CD4-positive, alpha-beta T cell (primary cell): Measurements from ENCODE around the gene MCF2L2. TPM values are rescaled to one million over a fixed set of nuclear protein-coding genes. Genes with fewer than 3 reads are reported as not detected.
A peak's percentile ranks its signal among the peaks of the same experiment; 100 is the strongest.

ENCODE experiments used
- ATAC-seq: fragments of 200-7000 bp; cut with Tn5 transposase; one replicate; pipeline ENCODE4 v1.10.0; 2022; ENCODE audit warnings: mild to moderate bottlenecking; ENCODE audit not compliant: poor library complexity
- CTCF ChIA-PET: fragments of 350-600 bp; sonication (Branson Sonifier 250); formaldehyde crosslinking; loops from one replicate; lab custom pipeline; 2021; ENCODE audit warnings: antibody characterized with exemption, inconsistent platforms; lab: Charles Lee
- POLR2A ChIA-PET: fragments of 350-600 bp; sonication (Branson Sonifier 250); formaldehyde crosslinking; loops from one replicate; lab custom pipeline; 2021; ENCODE audit warnings: antibody characterized with exemption, inconsistent platforms; lab: Charles Lee
- DNase-seq, 14 experiments: peaks; one replicate each; pipeline ENCODE4 v3.0.0-alpha.2; 2013 to 2020; ENCODE audit warnings: mixed read lengths in 2 of 14
- H3K27ac ChIP-seq, 2 donors: one replicate each; pipeline versions ENCODE4 v1.5.1 to v1.7.0; 2013; ENCODE audit warnings: low read length in 2 of 2, low read depth in 1 of 2, mild to moderate bottlenecking in 1 of 2
- H3K27me3 ChIP-seq, 2 experiments: 1 replicate in 1 of 2; 2 replicates in 1 of 2; pipeline versions ENCODE4 v1.6.1 to v1.7.0; 2013; ENCODE audit warnings: low read length in 2 of 2, control low read depth in 1 of 2, mild to moderate bottlenecking in 1 of 2, moderate library complexity in 1 of 2; ENCODE audit not compliant: insufficient read depth in 2 of 2, control insufficient read depth in 1 of 2
- H3K36me3 ChIP-seq: one replicate; pipeline ENCODE4 v1.6.1; 2013; ENCODE audit warnings: low read length, control low read depth; ENCODE audit not compliant: insufficient read depth
- H3K4me1 ChIP-seq: one replicate; pipeline ENCODE4 v1.6.1; 2013; ENCODE audit warnings: low read length, control low read depth; ENCODE audit not compliant: insufficient read depth
- H3K4me3 ChIP-seq: one replicate; pipeline ENCODE4 v1.5.1; 2013; ENCODE audit warnings: mild to moderate bottlenecking, low read length, moderate library complexity
- H3K9me3 ChIP-seq, 2 experiments: 1 replicate in 1 of 2; 2 replicates in 1 of 2; pipeline versions ENCODE4 v1.6.1 to v1.7.0; 2013; ENCODE audit warnings: low read length in 2 of 2, mild to moderate bottlenecking in 2 of 2, control low read depth in 1 of 2, moderate library complexity in 1 of 2; ENCODE audit not compliant: control insufficient read depth in 1 of 2, insufficient read depth in 1 of 2
- H3K27ac Mint-ChIP-seq: one replicate; pipeline ENCODE4 v1.8.0; 2020; ENCODE audit warnings: mixed read lengths
- H3K27me3 Mint-ChIP-seq: one replicate; pipeline ENCODE4 v1.8.0; 2021; ENCODE audit warnings: mixed read lengths
- H3K36me3 Mint-ChIP-seq: one replicate; pipeline ENCODE4 v1.8.0; 2021; ENCODE audit warnings: low read depth, mixed read lengths
- H3K4me1 Mint-ChIP-seq: one replicate; pipeline ENCODE4 v1.8.0; 2021; ENCODE audit warnings: low read depth, mixed read lengths
- H3K4me3 Mint-ChIP-seq: one replicate; pipeline ENCODE4 v1.8.0; 2020; ENCODE audit warnings: mild to moderate bottlenecking, mixed read lengths
- H3K9me3 Mint-ChIP-seq: one replicate; pipeline ENCODE4 v1.8.0; 2020; ENCODE audit warnings: mixed read lengths
- intact Hi-C, 2 experiments: fragments of 100-400 bp; cut with DNase I in 1 of 2; cut with micrococcal nuclease in 1 of 2; formaldehyde crosslinking; loops; one replicate each; pipeline versions ENCODE4 v1.15.1 to v1.9.0; 2023 to 2025; cut with DNase I, micrococcal nuclease
- total RNA-seq, 174 experiments: library from RNA in 2 of 174; stranded (reverse) in 2 of 174; gene quantifications; one replicate each; pipeline ENCODE4 v1.2.3 and lab custom pipeline; 2021 to 2026
- TF ChIP-seq, protein P1 (sequence below): fragments of 200-600 bp; IDR thresholded peaks from one replicate; pipeline ENCODE4 v1.8.0; 2022; ENCODE audit warnings: antibody characterized with exemption, mild to moderate bottlenecking

MCF2L2 gene
- total RNA-seq, 2 experiments from 2014 or later = 3.8 to 4.1 TPM

GRCh38 chr3:183214277-183214612 lies 214.2 kb downstream of the MCF2L2 start:
- POLR2A ChIA-PET = no interaction called here
- DNase-seq (no peak), ATAC-seq (no peak)
- TF ChIP-seq, protein P1, sequence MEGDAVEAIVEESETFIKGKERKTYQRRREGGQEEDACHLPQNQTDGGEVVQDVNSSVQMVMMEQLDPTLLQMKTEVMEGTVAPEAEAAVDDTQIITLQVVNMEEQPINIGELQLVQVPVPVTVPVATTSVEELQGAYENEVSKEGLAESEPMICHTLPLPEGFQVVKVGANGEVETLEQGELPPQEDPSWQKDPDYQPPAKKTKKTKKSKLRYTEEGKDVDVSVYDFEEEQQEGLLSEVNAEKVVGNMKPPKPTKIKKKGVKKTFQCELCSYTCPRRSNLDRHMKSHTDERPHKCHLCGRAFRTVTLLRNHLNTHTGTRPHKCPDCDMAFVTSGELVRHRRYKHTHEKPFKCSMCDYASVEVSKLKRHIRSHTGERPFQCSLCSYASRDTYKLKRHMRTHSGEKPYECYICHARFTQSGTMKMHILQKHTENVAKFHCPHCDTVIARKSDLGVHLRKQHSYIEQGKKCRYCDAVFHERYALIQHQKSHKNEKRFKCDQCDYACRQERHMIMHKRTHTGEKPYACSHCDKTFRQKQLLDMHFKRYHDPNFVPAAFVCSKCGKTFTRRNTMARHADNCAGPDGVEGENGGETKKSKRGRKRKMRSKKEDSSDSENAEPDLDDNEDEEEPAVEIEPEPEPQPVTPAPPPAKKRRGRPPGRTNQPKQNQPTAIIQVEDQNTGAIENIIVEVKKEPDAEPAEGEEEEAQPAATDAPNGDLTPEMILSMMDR = no peak
- intact Hi-C loops = no loop called here
- Histone ChIP-seq H3K4me3 (no peak overlapping the region), H3K36me3 (no peaks in the 10 kb centered on the region), H3K27me3 (no peaks in the 10 kb centered on the region), H3K27ac (no peak overlapping the region), H3K4me1 (no peaks in the 10 kb centered on the region), H3K9me3 (no peaks in the 10 kb centered on the region)
- CTCF ChIA-PET = no interaction called here
- Mint-ChIP-seq H3K27ac (no peak overlapping the region), H3K4me1 (no peaks in the 10 kb centered on the region), H3K36me3 (no peaks in the 10 kb centered on the region), H3K4me3 (no peak overlapping the region), H3K27me3 (peaks cover 6% of the 10 kb centered on the region), H3K9me3 (no peaks in the 10 kb centered on the region)

DNA sequence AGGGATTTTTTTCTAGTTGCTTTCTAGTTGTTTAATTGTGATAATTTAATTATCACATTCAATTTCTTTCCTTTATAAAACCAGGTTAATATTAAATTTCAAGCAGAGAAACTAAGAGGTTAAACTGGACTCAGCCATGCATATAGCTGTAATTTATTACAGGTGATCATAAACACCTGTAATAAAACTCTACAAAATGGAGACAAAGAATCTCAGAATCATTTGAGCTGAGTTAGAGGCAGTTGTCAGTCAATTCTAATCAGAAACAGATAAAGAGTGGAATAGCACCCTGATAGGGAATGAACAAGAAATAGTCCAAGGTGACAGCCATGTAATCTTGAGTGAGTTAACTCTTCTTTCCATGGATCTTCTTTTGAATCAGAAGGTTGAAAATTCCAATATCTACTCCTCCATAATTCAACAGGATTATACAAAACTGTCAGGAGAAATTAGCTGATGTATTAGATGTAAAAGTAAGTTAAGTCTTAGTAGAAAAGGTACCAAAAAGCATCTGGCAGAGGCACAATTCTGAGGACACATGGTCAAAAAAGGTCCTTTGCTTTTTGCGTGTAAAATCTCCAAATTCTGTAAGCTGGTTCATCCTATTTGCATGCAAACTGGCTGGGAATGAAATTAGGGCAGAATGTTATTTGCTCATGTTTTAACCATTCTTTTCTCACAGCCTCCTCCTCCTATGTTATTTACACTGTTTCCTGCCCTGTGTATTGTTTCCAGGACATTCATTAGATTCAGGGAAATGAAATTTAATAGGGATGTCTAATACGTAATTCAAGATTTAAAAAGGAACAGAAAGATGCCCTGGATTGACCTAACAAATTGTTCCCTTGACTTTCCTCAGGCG lies 214.8 kb downstream of the MCF2L2 start:
- ChIA-PET POLR2A (no interaction called here), CTCF (no interaction called here)
- no peaks in the 10 kb centered on the region for H3K4me1 Mint-ChIP-seq
- intact Hi-C loops = no loop called here
- TF ChIP-seq, protein P1 = no peak
- H3K27ac Mint-ChIP-seq = no peak overlapping the region
- Histone ChIP-seq H3K4me3 (no peak overlapping the region), H3K27me3 (no peaks in the 10 kb centered on the region), H3K9me3 (no peaks in the 10 kb centered on the region), H3K4me1 (no peaks in the 10 kb centered on the region), H3K36me3 (no peaks in the 10 kb centered on the region), H3K27ac (no peak overlapping the region)
- H3K9me3 Mint-ChIP-seq = no peaks in the 10 kb centered on the region
- ATAC-seq = no peak
- peaks cover 6% of the 10 kb centered on the region for H3K27me3 Mint-ChIP-seq
- no peaks in the 10 kb centered on the region for H3K36me3 Mint-ChIP-seq
- no peak for DNase-seq
- no peak overlapping the region for H3K4me3 Mint-ChIP-seq

- Histone ChIP-seq H3K27ac (no peak overlapping the region), H3K4me3 (no peak overlapping the region), H3K4me1 (no peaks in the 10 kb centered on the region), H3K27me3 (no peaks in the 10 kb centered on the region), H3K36me3 (no peaks in the 10 kb centered on the region), H3K9me3 (no peaks in the 10 kb centered on the region)
- Mint-ChIP-seq H3K4me1 (no peaks in the 10 kb centered on the region), H3K27ac (no peak overlapping the region), H3K27me3 (peaks cover 6% of the 10 kb centered on the region), H3K9me3 (no peaks in the 10 kb centered on the region), H3K4me3 (no peak overlapping the region), H3K36me3 (no peaks in the 10 kb centered on the region)
- TF ChIP-seq, protein P1 = no peak
- ATAC-seq (no peak), DNase-seq (peak in 3 of 14 experiments; percentile 17 to 45 (median 29))
- POLR2A ChIA-PET = no interaction called here
- CTCF ChIA-PET = no interaction called here
- intact Hi-C loops = no loop called here
Observed at GRCh38 chr3:183212565-183212964, 215.9 kb downstream of the MCF2L2 start.
